Endothelial cell of umbilical vein (primary cell): ENCODE data around the gene NUP43. TPM values are rescaled to one million over a fixed set of nuclear protein-coding genes. Genes with fewer than 3 reads are reported as not detected.
"Not testable (repeated sequence)": the region's sequence is repeated elsewhere in the genome, so short reads cannot be mapped to it uniquely, and the experiment has no call there.

Source experiments
- BruUV-seq: library from RNA; stranded (reverse); fragments of 400-500 nt; replicated peaks from 2 replicates; lab custom pipeline; 2021; lab: Mats Ljungman, UMichigan
- CTCF ChIA-PET: fragments of 300-600, 350-600 bp; sonication (Branson Sonifier 250); formaldehyde crosslinking; loops from one replicate; lab custom pipeline; 2021; ENCODE audit warnings: antibody characterized with exemption, inconsistent platforms; lab: Charles Lee
- POLR2A ChIA-PET: fragments of 300-600, 350-600 bp; sonication (Branson Sonifier 250); formaldehyde crosslinking; loops from one replicate; lab custom pipeline; 2021; ENCODE audit warnings: antibody characterized with exemption, inconsistent platforms; lab: Charles Lee
- DNase-seq: peaks from one replicate; pipeline ENCODE4 v3.0.0-alpha.2; 2011; ENCODE audit warnings: low read depth, low spot score
- FAIRE-seq: peaks from 2 replicates; lab custom pipeline; 2011; peaks lifted over from hg19 to GRCh38; lab: Jason Lieb, UNC
- H2AFZ ChIP-seq: 2 replicates; pipeline ENCODE4 v1.6.0; 2012; ENCODE audit warnings: low read depth, low read length, control low read depth, inconsistent platforms
- H3K27ac ChIP-seq: 2 replicates; pipeline ENCODE4 v1.5.1; 2011; ENCODE audit warnings: low read depth, mild to moderate bottlenecking, control low read depth, low read length, moderate library complexity; ENCODE audit not compliant: insufficient read depth
- H3K27me3 ChIP-seq, 2 experiments: 2 replicates each; pipeline versions ENCODE4 v1.6.0 to v1.6.1; 2011; ENCODE audit warnings: low read length in 2 of 2, mixed read lengths in 1 of 2; ENCODE audit not compliant: control insufficient read depth in 2 of 2, insufficient read depth in 2 of 2
- H3K36me3 ChIP-seq, 2 experiments: 2 replicates in 1 of 2; 3 replicates in 1 of 2; pipeline ENCODE4 v1.5.1; 2011; ENCODE audit warnings: low read length in 2 of 2, mild to moderate bottlenecking in 1 of 2, moderate library complexity in 1 of 2; ENCODE audit not compliant: control insufficient read depth in 2 of 2, insufficient read depth in 2 of 2; ENCODE audit errors: extremely low read depth in 1 of 2
- H3K4me1 ChIP-seq: 3 replicates; pipeline ENCODE4 v1.5.1; 2011; ENCODE audit warnings: mild to moderate bottlenecking, low read length; ENCODE audit not compliant: control insufficient read depth, insufficient read depth; ENCODE audit errors: extremely low read depth
- H3K4me2 ChIP-seq: 2 replicates; pipeline ENCODE4 v1.6.1; 2011; ENCODE audit warnings: low read length, control low read depth, mixed read lengths; ENCODE audit not compliant: insufficient read depth
- H3K4me3 ChIP-seq, 3 experiments: fragments of 200-600 bp in 1 of 3; sonication (generic), shearing (Covaris generic) in 1 of 3; replicated peaks in 1 of 3; 2 replicates each; pipeline ENCODE4 v1.5.1; 2011 to 2016; ENCODE audit warnings: control low read depth in 3 of 3, low read length in 3 of 3, mild to moderate bottlenecking in 2 of 3, inconsistent platforms in 1 of 3, low read depth in 1 of 3, moderate library complexity in 1 of 3; ENCODE audit not compliant: insufficient read depth in 1 of 3
- H3K79me2 ChIP-seq: 2 replicates; pipeline ENCODE4 v1.6.0; 2012; ENCODE audit warnings: low read length, inconsistent platforms; ENCODE audit not compliant: control insufficient read depth, insufficient read depth
- H3K9ac ChIP-seq: replicated peaks from 2 replicates; pipeline ENCODE3; 2011; ENCODE audit warnings: low read length, control low read depth; ENCODE audit not compliant: insufficient read depth; ENCODE audit errors: extremely low read depth
- H3K9me1 ChIP-seq: replicated peaks from 3 replicates; pipeline ENCODE4 v1.6.0; 2011; ENCODE audit warnings: mild to moderate bottlenecking, low read length; ENCODE audit not compliant: control insufficient read depth, insufficient read depth; ENCODE audit errors: extremely low read depth
- H3K9me3 ChIP-seq: replicated peaks from 2 replicates; pipeline ENCODE4 v1.5.1; 2012; ENCODE audit warnings: low read length, inconsistent platforms; ENCODE audit not compliant: control insufficient read depth, insufficient read depth
- H4K20me1 ChIP-seq: replicated peaks from 2 replicates; pipeline ENCODE3; 2011; ENCODE audit warnings: mild to moderate bottlenecking, low read length; ENCODE audit not compliant: control insufficient read depth, insufficient read depth; ENCODE audit errors: extremely low read depth
- CTCF ChIP-seq, 2 donors: IDR thresholded peaks; 1 replicate in 1 of 2; 2 replicates in 1 of 2; pipeline ENCODE4 v1.5.1; 2011; ENCODE audit warnings: low read length in 2 of 2, mild to moderate bottlenecking in 2 of 2, moderate library complexity in 2 of 2, control low read depth in 1 of 2, inconsistent platforms in 1 of 2, low read depth in 1 of 2; ENCODE audit not compliant: insufficient read depth in 1 of 2; ENCODE audit errors: extremely low read depth in 1 of 2
- EZH2 ChIP-seq: IDR thresholded peaks from 2 replicates; pipeline ENCODE4 v1.6.1; 2012; ENCODE audit warnings: borderline replicate concordance, low read depth, mild to moderate bottlenecking, moderate library complexity, low read length, inconsistent platforms; ENCODE audit not compliant: severe bottlenecking
- GATA2 ChIP-seq: IDR thresholded peaks from 2 replicates; pipeline ENCODE4 v1.7.0; 2011; ENCODE audit warnings: low read depth, mild to moderate bottlenecking, moderate library complexity, mixed read lengths, low read length; ENCODE audit not compliant: insufficient read length, insufficient read depth
- JUN ChIP-seq: IDR thresholded peaks from 2 replicates; pipeline ENCODE4 v1.6.1; 2011; ENCODE audit warnings: borderline replicate concordance, low read depth; ENCODE audit not compliant: insufficient read length, insufficient read depth
- MAX ChIP-seq: IDR thresholded peaks from 2 replicates; pipeline ENCODE4 v1.6.1; 2011; ENCODE audit not compliant: insufficient read depth, insufficient read length
- MYC ChIP-seq: IDR thresholded peaks from one replicate; pipeline ENCODE4 v1.6.1; 2011; ENCODE audit warnings: mild to moderate bottlenecking, low read depth, low read length
- POLR2A ChIP-seq: IDR thresholded peaks from 2 replicates; pipeline ENCODE4 v1.6.1; 2012; ENCODE audit warnings: low read depth, mild to moderate bottlenecking, control low read depth, low read length
- POLR2AphosphoS5 ChIP-seq: IDR thresholded peaks from 2 replicates; pipeline ENCODE4 v1.6.1; 2012; ENCODE audit warnings: low read depth, mild to moderate bottlenecking, control low read depth, low read length, moderate library complexity; ENCODE audit not compliant: insufficient read depth
- dilution Hi-C: fragments of 300-500 bp; cut with MboI; formaldehyde crosslinking; loops from one replicate; pipeline ENCODE4 v1.15.0; 2019; ENCODE audit warnings: low sequenced_read_pairs; ENCODE audit not compliant: extremely low pct_ligation_motif_present
- intact Hi-C: fragments of 100-400 bp; cut with micrococcal nuclease; formaldehyde crosslinking; loops from one replicate; pipeline ENCODE4 v1.10.0; 2022
- polyA plus RNA-seq, 4 experiments: library from polyadenylated mRNA; depleted of rRNA in 3 of 4; stranded (reverse) in 3 of 4; unstranded in 1 of 4; fragments of >200 nt; gene quantifications; 2 replicates each; pipeline versions ENCODE4 v1.2.1 to v1.2.3, GENCODE V29; 2011 to 2012; ENCODE audit warnings: missing spikeins in 1 of 4
- total RNA-seq: library from RNA; stranded (reverse); gene quantifications from 2 replicates; pipeline ENCODE4 v1.2.3, GENCODE V29; 2021

The NUP43 gene
- total and polyA plus RNA-seq, 2 donors (not counting 3 experiments of a cell fraction or from before 2014, with no cell fraction given), result 14.9 to 49.0 TPM

- Histone ChIP-seq H3K4me3 (no peak overlapping the region), H3K27me3 (no peaks in the 10 kb centered on the region), H2AFZ (no peak overlapping the region), H3K79me2 (peaks cover 78% of the 10 kb centered on the region), H3K36me3 (no peaks in the 10 kb centered on the region), H3K9ac (no peak overlapping the region), H3K4me1 (peaks cover 6% of the 10 kb centered on the region), H3K4me2 (no peak overlapping the region), H3K27ac (no peak overlapping the region), H3K9me3 (no peaks in the 10 kb centered on the region), H3K9me1 (no peaks in the 10 kb centered on the region), H4K20me1 (no peaks in the 10 kb centered on the region)
- DNase-seq, result no peak
- dilution Hi-C loops, result no loop called here
- ChIA-PET POLR2A (interaction anchor here (1.4 kb wide), 1 partner anchor 187 kb away, joined by 4 read pairs; the partner anchor contains the start of gene GINM1), CTCF (interaction anchor here (1.2 to 2.2 kb wide), 2 partner anchors 11 to 192 kb away, joined by 3 to 7 read pairs; no protein-coding TSS in a partner anchor)
- no peak for TF ChIP-seq CTCF (IDR thresholded peaks at IDR 0.05; ENCODE audit: extremely low read depth in 1 of 2, insufficient read depth in 1 of 2, low read depth in 1 of 2, low read length in 2 of 2)
- no peak for TF ChIP-seq MAX
- no peak for TF ChIP-seq GATA2
- TF ChIP-seq MYC, result no peak
- no peak for TF ChIP-seq POLR2A
- TF ChIP-seq EZH2, result no peak
- no peak for TF ChIP-seq JUN
- TF ChIP-seq POLR2AphosphoS5, result no peak
- intact Hi-C loops, result no loop called here
- BruUV-seq, result no TSS peak
- FAIRE-seq, result no peak
These were observed 6.5 kb upstream of the NUP43 start for GRCh38 chr6:149752600-149753373.

GRCh38 chr6:149751920-149752319, 5.6 kb upstream of the NUP43 start:
- H3K36me3 ChIP-seq, H3K27me3 ChIP-seq, BruUV-seq, dilution Hi-C loops, H3K4me3 ChIP-seq, H3K4me1 ChIP-seq, H2AFZ ChIP-seq, POLR2A ChIA-PET, H3K9ac ChIP-seq, H3K4me2 ChIP-seq, H3K9me1 ChIP-seq, intact Hi-C loops, DNase-seq, H3K9me3 ChIP-seq, H4K20me1 ChIP-seq, H3K27ac ChIP-seq, FAIRE-seq: not testable (repeated sequence)
- CTCF ChIA-PET, result interaction anchor here (0.6 kb wide), 2 partner anchors 132 to 148 kb away, joined by 4 read pairs; no protein-coding TSS in a partner anchor
- peaks cover 71% of the 10 kb centered on the region for H3K79me2 ChIP-seq
